ENCODE measurements around the gene RTN4R.

RTN4R gene

DNA sequence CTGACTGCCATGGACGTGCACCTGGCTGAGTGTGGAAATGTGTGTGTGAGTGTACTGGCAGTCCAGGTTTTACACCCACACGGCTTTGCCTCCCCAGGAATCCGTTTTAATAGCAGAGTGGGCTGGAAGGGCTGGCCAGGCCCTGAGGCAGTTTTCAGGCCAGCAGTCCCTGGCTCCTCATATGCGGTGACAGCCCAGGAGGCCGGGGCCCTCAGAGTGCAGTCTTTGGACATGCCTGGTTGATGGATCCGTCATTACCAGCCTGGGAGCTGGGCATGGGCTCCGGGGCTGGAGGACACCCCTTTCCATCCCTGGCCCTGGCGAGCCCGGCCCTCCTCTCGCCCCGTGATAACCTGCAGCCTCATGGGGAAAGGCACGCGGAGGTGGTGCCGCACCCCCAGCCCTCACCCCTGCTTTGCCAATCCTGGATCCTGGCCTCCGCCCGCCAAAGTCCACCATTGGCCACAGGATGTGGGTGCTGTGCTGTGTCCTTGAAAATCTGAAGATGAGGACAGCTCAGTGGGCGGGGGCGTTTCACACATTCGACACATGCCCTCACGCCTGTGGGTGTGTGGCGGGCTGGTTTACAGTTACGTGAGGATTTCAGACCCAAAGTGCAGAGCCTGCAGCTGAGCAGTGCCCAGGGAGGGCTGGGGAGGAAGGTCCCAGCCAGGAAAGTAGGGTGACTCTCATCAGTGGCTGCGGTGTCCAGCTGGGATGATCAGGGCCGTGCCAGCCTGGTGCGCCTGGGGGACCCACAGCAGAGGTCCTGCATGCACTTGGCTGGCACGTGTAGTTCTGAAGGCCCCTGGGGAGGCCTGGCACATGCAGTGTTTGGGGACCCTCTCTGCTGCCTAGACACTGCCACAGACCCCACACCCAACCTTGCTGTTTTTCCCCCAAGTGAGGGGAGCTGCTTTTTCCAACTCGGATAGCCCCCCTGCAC, 55.1 kb downstream of the RTN4R start:
- no peak for DNase-seq

DNA sequence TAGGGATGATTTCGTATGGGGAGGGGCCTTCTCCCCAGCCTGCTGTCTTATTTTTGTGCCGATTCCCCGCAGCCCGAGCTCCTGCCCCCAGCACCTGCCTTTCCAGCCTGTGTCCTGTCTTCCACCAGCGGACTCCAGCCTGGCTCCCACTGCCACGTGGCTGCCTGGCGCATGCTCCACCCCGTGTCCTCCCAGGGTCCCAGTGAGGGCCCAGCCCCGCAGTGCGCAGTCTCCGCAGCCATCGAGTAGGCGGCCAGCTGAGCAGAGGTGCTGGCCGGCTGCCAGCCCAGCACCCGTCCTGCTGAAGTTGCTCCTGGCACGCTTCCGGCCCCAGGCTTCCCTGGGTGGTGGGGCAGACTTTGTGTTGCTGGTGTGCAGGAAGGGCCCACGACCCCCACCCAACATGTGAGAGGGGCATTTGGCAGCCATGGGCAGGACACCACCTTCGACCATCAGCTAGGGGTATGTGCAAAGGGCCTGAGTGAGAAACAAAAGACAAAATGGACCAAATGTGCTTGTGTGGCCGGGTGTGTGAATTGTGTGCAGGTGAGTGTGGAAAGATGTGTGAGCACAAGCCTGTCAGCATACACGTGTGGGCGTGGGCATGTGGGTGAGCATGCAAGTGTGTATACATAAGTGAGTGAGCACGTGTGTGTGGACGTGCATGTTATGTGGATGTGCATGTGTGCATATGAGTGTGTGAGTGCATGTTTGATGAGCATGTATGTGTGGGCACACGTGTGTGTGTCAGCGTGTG, 55.9 kb downstream of the RTN4R start:
- peak; percentile 30 for DNase-seq

DNA sequence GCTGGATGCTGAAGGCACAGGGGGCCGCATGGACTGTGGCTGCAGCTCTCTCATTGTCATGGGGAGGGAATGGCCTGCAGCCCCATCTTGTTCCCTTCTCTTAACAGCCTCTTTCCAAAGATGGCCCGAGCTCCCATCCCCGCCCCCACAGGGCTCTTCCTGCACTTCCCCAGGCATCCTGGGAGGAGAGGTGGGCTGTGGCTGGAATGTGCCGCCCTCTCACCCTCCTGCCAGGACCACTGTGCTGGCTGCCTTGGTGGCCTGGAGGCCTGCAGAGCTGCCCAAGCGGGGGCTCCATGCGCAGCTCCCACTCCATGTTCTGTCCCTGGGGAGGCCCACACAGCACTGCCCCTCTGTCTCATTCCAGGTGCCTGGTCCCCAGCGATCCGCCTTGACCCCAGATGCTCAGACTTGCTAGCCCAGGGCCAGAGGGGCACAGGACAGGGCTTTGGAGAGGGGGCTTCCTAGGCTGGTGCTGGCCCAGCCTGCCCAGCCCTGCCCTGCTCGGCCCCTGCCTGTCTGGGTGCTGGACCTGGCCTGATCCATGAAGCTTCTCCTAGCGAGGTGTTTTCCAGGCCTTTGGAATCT, 56.6 kb downstream of the RTN4R start:
- DNase-seq = no peak

DNA sequence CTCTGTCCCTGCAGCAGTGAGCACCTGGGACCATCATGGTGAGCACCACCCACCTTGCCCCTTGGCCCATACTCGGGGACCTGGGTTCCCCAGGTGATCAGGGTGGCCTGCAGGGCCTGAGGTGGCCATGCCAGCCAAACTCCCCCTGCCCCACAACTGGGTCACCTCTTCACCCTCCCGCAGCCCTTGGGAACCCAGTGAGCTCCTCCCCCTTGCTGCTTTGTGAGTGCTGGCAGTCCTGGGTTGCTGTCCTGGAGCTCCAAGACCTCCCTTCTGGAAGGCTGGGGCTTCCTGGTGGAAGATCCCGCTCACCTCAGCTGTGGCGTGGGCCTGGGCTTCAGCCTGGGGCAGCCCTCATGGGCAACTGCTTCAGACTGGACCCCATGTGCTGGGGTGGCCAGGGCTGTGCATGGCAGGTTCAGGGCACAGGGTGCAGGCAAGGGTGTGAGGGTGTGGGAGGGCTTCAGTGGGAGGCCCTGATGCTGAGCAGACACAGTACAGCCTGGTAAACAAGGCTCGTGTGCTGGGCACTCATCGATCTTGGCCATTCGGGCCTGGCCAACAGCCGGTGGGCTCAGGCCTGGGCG, 57.6 kb downstream of the RTN4R start:
- no peak for DNase-seq

DNA sequence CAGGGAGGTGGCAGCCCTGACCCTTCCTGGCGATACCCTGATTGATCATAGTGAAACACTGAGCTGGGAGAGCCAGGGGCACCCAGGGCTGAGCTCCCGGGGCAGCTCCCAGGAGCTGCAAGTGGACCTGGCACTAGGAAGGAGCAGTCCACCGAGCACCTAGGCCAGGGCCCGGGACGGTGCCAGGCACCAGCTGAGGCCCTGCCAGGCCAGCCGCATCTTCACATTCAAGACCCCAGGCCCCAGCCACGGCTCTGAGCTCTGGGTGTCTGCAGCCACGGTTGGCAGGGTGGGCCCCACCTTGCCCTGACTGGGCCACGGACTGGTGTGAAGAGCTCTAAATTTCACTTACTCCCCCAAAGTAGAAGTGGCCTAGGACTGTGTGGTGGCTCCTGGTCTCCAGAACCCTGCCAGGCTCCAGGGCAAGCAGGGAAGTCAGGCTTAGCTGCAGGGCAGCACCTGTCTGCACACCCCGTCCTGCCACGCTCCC, 58.3 kb downstream of the RTN4R start:
- DNase-seq = no peak

DNA sequence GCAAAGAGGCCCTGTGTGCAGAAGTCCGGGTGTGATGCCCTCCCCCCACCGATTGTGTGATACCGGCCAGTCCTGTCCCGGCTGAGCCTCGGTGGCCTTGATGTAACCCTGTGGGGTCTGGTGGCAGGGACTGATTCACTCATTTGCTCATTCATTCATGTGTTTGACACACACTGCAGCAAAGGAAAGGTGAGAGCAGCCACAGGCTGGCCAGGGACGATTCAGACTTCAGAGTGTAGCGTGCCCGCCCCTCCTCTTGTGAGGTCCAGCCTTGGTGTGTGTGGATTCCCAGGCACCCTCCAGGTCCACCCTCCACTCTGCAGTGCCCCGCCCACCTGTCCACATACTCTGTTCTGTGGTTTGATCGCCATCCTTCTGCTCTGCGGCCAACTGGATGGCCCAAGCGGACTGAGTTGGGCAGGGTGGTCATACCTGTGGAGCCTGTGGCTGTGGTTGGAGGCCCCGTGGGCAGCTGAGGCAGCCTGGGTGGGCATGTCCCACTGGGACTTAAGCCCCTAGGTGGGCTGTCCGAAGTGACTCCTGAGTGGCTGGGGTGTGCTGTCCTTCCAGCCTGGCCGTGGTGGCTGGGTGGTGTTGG, 59.3 kb downstream of the RTN4R start:
- DNase-seq = no peak

DNA sequence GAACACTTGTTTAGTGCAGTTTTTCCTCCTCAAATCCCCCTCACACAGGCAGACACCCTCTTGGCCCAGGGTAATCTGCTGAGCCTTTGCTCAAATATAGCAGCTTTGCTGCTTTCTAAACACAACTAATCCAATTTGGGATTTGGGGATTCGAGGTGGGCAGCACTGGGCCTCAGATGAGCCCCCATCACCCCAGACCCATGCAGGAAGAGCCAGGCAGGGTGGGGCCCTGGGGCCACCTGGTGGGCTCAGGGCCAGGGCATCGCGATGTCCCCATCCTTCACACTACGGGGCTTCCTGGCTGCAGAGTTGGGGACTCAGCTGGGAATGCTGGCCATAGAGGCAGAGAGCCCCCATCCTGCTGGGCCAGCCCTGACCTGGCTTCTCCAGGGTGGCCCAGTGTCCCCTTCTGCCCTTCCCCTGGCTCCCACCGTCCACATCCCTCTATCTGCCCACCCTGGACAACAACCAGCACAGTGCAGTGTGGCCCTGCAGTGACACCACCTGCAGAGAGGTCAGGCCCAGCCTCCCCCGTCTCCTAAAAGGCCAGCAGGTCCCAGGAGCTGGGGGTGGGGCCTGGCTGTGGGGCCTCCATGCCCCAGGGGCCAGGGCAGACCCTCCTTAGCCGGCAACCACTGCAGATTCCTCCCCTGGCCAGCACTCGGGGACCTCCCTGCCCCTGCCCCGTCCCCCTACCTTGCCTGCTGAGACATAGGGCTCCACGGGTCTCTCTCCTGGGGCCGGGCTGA, 60.7 kb downstream of the RTN4R start:
- DNase-seq = peak; percentile 67

DNA sequence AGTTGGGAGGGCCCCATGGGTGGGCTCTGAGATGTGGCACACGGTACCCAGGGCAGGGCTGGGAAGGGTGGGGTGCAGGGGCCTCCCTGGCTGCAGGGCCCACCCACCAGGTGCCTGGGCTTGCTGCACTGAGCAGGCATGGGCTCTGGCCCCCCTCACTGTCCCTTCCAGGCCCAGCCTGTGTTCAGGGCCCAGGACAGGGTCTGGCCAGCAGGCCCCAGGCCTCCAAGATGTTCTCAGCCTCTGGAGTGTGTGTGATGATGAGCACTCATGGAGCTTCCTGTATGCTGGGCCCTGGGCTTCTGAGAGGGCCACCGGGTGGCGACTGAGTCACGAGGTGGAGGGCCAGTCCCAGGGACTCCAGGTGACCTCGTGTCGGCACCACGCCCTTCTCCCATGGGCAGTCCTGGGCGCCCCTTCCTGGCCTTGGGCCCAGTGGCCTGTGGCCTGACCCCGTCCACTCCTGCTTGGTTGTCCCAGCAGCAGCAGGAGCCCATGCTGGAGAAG, 61.4 kb downstream of the RTN4R start:
- DNase-seq = peak; percentile 11

DNA sequence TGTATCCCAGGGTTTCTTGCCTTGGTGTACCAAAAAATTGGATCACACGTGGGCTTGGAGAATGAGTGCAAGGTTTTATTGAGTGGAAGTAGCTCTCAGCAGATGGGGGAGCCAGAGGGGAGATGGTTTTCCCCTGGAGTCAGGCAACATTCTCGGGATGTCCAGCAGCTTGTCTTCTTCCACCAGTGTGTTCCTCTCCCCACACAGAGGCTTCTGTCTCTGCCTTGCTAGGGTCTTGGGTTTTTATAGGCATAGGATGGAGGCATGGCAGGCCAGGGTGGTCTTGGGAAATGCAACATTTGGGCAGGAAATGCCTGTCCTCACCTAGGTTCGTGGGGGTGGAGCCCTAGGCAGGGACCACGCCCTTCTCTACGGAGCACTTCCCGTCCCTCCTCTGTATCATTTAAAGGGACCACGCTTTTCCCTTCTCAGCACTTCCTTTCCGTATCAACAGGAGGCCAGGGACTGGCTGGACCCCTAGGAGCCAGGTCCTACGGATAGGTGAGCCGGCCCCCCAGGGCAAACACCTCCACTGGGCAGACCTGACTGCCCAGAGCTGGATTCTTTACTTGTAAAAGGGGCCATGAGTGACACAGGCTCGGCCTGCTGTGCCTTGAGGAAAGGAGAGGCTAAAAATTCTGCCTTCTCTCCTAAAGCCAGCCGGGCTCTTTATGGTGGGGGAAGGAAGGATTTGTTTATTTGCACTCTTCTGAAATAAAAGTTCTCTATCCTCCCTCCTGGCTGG, 62.0 kb downstream of the RTN4R start:
- DNase-seq = peak; percentile 81

DNA sequence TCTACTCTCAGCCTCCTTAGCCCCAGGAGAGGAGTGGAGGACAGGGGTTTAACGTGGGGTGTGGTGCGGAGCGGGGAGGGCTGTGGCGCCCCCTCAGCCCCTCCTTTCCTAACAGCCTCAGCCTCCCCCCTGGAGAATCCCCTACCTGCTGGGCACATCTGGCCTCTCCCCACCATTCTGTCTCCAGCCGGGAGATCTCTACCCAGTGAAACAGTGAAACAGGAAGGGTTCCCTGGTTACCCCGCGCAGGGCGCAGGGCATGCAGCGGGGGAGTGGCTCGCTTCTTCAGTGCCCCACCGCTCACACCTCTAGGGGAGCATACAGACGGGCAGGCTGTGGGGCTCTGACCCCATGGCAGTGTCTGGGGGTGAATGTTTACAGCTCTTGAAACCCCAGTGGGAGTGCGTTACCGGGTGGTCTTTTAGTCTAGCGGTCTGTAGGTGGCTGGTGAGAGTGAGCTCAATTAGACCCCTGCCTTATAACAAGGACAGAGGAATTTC, 62.6 kb downstream of the RTN4R start:
- no peak for DNase-seq

DNA sequence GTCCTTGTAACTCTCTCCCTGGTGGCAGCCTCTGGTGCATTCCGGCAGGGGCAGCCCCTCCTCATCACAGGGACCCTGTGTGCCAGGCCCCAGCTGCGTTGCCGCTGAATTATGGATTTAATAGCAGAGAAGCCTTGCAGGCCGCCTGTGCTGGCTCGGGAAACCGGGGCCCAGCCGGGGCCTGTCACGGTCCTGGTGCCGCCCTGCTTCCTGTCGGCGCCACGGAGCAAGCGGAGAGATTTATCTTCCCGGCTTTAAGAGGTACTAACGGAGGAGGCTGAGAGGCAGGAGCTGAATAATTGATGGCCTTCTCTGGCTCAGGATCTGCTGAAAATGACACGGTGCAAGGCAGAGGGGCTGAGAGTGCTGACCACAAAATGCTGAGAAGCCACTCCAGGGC, 63.3 kb downstream of the RTN4R start:
- DNase-seq = peak; percentile 24

DNA sequence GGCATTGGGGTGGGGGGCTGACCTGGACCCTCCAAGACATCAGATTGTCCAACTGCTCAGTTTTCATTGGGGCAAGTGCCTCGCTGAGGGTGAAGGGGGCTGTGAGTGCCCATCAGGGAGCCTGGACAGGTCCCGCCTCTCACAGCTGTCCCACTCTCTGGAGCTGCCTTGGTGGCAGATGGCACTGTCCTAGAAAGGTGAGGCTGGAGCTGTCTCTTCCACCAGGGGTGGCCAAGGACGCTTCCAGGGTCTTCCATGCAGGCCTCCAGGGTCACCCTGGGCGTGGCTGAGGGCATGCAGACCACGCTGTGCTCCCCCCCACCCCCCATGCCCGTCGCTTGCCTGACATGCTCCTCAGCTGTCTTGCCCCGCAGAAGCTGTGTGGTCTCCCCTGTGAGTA, 63.8 kb downstream of the RTN4R start:
- DNase-seq = peak; percentile 66

DNA sequence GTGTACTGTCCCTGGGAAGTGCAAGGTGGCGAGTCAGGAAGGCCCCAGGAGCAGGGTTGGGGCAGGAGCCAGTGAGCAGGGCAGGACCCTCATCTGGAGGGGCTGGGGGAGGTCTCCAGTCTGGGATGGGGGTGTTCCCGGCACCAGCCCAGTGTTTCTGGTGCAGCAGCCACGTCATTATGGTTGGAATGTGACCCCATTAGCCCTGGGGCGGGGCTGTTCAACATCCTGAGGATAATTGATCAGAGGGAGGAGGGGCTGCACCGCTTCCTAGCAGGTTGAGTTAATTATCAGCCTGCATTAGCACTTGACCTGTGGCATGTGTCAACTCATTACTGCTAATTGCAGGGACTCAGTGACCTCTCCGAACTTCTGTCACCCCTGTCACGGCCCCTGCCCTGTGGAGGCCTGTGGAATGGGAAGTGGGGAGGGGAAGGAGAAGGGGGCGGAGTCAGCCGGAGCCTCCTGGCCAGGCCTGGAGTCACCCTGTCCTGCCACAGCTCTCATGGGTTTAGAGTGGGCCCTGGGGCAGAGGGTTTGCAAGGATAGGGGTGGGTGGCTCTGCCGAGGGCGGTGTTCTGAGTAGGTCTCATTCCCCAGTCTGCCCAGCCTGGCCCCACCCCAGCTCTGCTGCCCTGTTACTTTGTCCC, 64.4 kb downstream of the RTN4R start:
- DNase-seq = peak; percentile 63

DNA sequence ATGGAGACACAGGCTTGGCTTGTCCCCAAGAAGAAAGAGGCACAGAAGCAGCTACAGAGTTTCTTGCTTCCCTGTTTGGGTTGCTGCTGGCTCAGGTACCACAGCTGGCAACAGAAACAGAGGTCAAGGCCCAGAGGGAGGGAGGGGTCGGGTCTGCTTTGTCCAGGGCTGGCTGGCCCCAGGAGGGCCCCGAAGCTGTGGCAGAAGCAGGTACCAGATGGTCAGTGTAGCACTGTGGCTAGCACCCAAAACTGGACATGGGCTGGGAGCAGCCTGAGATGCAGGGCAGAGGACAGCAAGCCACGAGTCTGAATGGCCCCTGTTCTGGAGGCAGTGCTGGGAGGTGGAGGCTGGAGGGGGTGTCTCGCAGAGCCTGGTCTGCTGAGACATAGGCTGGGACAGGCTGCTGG, 65.0 kb downstream of the RTN4R start:
- DNase-seq = no peak

DNA sequence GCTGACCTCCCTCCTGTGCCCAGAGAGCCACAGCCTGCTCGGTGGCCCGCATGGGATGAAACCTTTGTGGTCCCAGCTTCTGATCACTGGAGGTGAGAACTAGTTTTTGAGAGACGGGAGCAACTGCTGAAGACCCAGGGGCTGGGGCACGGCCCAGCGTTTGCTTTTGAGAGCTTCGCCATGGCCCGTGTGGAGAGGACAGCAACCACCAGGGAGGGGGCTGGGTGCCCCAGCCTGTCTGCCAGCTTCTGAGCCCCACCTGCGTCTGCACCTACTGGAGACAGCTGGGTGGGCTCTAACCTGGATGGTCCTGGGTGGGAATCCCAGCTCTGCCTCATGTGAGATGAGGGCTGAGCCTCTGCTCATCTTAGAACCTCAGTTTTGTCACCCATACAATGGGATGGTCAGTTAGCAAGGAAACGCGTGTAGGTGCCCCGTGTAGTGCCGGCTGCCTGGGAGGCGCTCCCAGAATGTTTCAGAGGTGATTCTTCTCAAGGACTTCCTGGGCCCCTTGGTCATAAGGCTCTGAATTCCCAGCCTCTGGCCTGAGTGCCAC, 66.2 kb downstream of the RTN4R start:
- no peak for DNase-seq

DNA sequence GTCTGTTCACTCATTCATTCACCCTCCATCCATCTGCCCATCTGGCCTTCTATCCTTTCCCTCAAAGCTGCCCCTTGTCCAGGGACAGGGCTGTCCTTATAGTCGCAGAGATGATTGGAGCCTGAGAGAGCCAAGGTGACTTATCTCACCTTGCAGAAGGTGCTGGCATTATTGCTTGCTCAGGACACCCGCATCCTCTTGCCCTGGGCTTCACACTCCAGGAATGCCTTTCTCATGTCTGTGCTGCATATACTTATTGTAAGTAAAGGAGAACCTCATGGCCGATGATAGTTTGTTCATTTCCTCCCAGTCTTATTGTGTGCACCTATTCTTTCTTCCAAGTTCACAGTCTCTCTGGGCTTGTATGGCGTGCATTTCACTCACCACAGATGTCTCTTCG, 68.2 kb downstream of the RTN4R start:
- no peak for DNase-seq

DNA sequence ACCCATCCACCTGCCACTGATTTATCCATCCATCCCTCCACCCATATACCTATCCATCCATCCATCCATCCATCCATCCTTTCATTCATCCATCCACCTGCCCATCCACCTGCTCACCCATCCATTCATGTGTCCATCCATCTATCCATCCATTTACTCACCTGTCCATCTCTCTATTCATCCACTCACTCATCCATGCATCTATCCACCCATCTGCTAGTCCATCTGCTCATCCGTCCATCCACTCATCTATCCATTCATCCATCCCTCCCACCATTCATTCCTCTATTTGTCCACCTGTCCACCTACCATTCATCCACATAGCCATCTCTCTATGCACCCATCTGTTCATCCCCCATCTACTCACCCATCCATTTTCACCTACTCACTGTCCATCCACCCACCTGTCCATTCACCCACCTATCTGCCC, 68.7 kb downstream of the RTN4R start:
- no peak for DNase-seq

DNA sequence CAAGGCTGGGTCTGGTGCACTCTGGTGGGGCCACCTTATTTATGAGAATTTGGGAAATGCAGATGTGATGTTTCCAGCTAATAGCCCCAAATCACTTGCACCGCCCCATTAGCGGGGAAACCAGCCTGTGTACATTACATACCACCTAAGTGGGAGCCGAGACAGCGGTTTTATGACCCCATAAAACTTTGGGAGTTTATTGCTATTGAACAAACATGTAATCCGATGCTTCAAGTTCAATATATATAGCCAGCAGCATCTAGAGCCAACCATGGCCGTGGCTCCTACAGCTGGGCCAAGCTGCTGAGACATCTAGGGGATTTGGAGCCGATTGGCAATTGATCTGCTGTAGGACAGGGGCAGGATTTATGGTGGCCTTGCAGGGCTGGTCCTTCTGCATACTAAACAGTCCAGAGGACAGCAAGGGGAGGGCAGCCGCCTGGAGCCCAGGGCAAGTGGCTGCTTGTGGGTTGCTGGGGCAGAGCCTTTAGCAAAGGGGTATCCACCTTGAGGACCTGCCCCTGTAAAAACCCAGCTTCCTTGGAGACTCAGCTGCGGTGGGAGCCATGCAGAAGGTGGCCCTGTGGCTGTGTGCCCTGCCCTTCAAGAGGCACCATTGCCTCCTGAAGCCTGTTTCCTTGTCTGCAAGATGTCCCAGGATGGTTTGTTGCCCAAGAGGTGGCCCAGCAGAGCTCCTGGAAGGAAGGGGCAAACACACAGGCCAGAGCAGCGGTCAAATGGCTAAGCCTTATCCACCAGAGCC, 69.4 kb downstream of the RTN4R start:
- no peak for DNase-seq

DNA sequence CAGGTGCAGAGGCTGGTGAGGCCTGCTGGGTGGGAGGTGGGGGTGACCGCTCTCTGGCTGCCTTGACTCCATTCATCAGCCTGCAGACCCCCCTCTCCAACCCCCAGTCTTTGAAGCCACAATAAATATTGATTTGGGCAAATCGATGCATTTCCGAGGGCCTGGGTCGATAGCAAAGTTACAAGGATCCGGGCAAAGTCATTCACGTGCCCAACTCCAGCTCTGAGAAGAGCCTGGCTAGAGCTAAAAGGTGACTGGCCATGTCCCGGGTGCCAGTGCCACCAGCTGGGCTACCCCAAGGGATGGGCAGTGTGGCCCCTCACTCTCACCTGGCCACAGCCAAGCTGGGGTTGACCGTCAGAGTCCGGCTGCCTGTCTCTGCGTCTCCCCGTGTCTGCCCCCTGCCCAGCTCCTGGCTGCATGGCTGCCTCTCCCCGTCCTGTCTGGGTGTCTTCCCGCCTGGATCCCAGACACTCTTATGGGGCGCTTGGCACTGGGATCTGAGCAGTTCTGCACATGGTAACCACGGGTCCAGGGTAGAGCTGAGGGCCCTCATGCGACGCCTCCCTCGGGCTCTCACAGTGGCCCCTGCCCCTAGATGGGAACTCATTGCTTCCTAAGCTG, 70.6 kb downstream of the RTN4R start:
- DNase-seq = no peak
